PC-9 (cell line): ENCODE results near the gene GRAMD2A.

ENCODE experiments used
- EZH2 ChIP-seq: fragments of 200-600 bp; sonication (generic); IDR thresholded peaks from 2 replicates; pipeline ENCODE4 v1.8.0; 2017; ENCODE audit warnings: antibody characterized with exemption, low read depth
- TF ChIP-seq, protein P1 (sequence below): fragments of 200-600 bp; sonication (generic); conservative IDR thresholded peaks from 2 replicates; pipeline ENCODE4 v1.6.1; 2017; ENCODE audit warnings: mixed run types, antibody characterized with exemption, mild to moderate bottlenecking, moderate library complexity

DNA sequence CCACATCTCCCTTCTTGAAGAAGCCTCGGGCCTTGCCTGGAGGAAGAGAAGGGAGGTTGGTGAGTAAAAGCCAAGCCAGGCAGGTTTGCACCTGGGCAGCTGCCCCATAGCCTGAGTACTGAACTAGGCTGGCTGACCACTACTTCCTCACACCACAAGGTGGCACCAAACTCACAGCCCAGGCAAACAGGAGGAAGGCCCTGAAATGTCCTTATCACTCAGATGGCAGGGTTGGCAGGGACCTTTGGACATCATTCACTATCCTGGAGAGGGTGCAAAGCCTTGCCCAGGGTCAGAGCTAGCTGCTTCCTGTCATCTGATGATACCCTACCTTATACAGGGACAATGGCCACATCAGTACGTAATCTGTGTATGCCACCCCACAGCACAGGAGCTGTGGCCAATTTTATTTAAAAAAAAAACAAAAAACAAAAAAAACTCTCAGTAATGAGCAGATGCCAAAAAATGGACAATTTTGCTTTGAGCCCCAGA, 2.2 kb upstream of the GRAMD2A start:
- no peak for TF ChIP-seq EZH2
- TF ChIP-seq, protein P1, sequence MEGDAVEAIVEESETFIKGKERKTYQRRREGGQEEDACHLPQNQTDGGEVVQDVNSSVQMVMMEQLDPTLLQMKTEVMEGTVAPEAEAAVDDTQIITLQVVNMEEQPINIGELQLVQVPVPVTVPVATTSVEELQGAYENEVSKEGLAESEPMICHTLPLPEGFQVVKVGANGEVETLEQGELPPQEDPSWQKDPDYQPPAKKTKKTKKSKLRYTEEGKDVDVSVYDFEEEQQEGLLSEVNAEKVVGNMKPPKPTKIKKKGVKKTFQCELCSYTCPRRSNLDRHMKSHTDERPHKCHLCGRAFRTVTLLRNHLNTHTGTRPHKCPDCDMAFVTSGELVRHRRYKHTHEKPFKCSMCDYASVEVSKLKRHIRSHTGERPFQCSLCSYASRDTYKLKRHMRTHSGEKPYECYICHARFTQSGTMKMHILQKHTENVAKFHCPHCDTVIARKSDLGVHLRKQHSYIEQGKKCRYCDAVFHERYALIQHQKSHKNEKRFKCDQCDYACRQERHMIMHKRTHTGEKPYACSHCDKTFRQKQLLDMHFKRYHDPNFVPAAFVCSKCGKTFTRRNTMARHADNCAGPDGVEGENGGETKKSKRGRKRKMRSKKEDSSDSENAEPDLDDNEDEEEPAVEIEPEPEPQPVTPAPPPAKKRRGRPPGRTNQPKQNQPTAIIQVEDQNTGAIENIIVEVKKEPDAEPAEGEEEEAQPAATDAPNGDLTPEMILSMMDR, result peak; percentile 90
